HL-60 (cell line): ENCODE measurements around the gene EFCAB6.

Experiments used
- CTCF ChIP-seq: IDR thresholded peaks from one replicate; pipeline ENCODE4 v1.5.1; 2011; ENCODE audit warnings: low read length, control low read depth, inconsistent platforms; ENCODE audit not compliant: insufficient read depth
- POLR2AphosphoS5 ChIP-seq: IDR thresholded peaks from 2 replicates; pipeline ENCODE4 v1.6.1; 2012; ENCODE audit warnings: low read depth
- REST ChIP-seq: IDR thresholded peaks from 2 replicates; pipeline ENCODE4 v1.6.1; 2012; ENCODE audit warnings: low read depth; ENCODE audit not compliant: insufficient replicate concordance
- SPI1 ChIP-seq: IDR thresholded peaks from 2 replicates; pipeline ENCODE4 v1.6.1; 2012; ENCODE audit warnings: low read depth, mild to moderate bottlenecking, borderline replicate concordance

GRCh38 chr22:43744700-43745410 lies 67.2 kb downstream of the EFCAB6 start:
- no peak for TF ChIP-seq CTCF
- TF ChIP-seq REST = no peak
- TF ChIP-seq POLR2AphosphoS5 = no peak
- TF ChIP-seq SPI1 = no peak
